Measurements from ENCODE around the gene CLMN. TPM values are rescaled to one million over a fixed set of nuclear protein-coding genes. Genes with fewer than 3 reads are reported as not detected.
A peak's percentile ranks its signal among the peaks of the same experiment; 100 is the strongest.

The CLMN gene
- total and polyA plus RNA-seq, 2 of the 13 experiments (the other 11 are each of a cell fraction or from before 2014, with no cell fraction given) = 15.1 to 16.7 TPM

GRCh38 chr14:95265106-95266094 is 54.3 kb downstream of the CLMN start (continued):
- TF ChIP-seq CEBPB (IDR thresholded peaks at IDR 0.05; ENCODE audit: borderline replicate concordance, low read depth, low read length) (peak; percentile 95), SMC3 (IDR thresholded peaks at IDR 0.05; ENCODE audit: low read length) (peak; percentile 42; the same call in 1 of the 2 replicates), TRIM24 (CRISPR knock-in tag; IDR thresholded peaks at IDR 0.05) (peak; percentile 73; the same call in 1 of the 2 replicates), HHEX (CRISPR knock-in tag; IDR thresholded peaks at IDR 0.05) (peak; percentile 35; the same call in 1 of the 2 replicates), ZNF331 (CRISPR knock-in tag; IDR thresholded peaks at IDR 0.05) (peak; percentile 71; the same call in 1 of the 2 replicates), JUND (CRISPR knock-in tag; IDR thresholded peaks at IDR 0.05) (peak; percentile 95), SKI (IDR thresholded peaks at IDR 0.05; ENCODE audit: partially characterized antibody) (peak; percentile 78), ZNF775 (CRISPR knock-in tag; IDR thresholded peaks at IDR 0.05; ENCODE audit: borderline replicate concordance) (no peak), RARA (CRISPR knock-in tag; IDR thresholded peaks at IDR 0.05) (peak; percentile 53), KDM4B (CRISPR knock-in tag; IDR thresholded peaks at IDR 0.05) (peak; percentile 26; the same call in 1 of the 2 replicates), MED8 (CRISPR knock-in tag; IDR thresholded peaks at IDR 0.05; ENCODE audit: insufficient replicate concordance) (no peak), SOX5 (CRISPR knock-in tag; IDR thresholded peaks at IDR 0.05; ENCODE audit: borderline replicate concordance) (peak; percentile 84; the same call in 1 of the 2 replicates), SP2 (CRISPR knock-in tag; IDR thresholded peaks at IDR 0.05) (no peak), ELF3 (CRISPR knock-in tag; IDR thresholded peaks at IDR 0.05) (peak; percentile 100), ZNF609 (CRISPR knock-in tag; IDR thresholded peaks at IDR 0.05; ENCODE audit: borderline replicate concordance) (peak; percentile 22; the same call in 1 of the 2 replicates), ZNF367 (CRISPR knock-in tag; IDR thresholded peaks at IDR 0.05; ENCODE audit: borderline replicate concordance) (no peak), ZNF18 (CRISPR knock-in tag; IDR thresholded peaks at IDR 0.05; ENCODE audit: insufficient replicate concordance) (no peak), ZNF747 (CRISPR knock-in tag; IDR thresholded peaks at IDR 0.05; ENCODE audit: borderline replicate concordance) (no peak), BCL6 (CRISPR knock-in tag; IDR thresholded peaks at IDR 0.05) (peak; percentile 61; the same call in 1 of the 2 replicates), MTERF4 (CRISPR knock-in tag; IDR thresholded peaks at IDR 0.05) (no peak)

All from HepG2 (cell line).